Skeletal muscle cell (primary cell): Measurements from ENCODE around the gene POR.

Experiments
- DNase-seq: peaks from one replicate; pipeline ENCODE4 v3.0.0-alpha.2; 2010; ENCODE audit warnings: low read depth
- H3K4me3 ChIP-seq: 2 replicates; pipeline ENCODE4 v1.5.1; 2011; ENCODE audit warnings: low read depth, mild to moderate bottlenecking, control low read depth, low read length, moderate library complexity

POR gene

GRCh38 chr7:75985518-75986146 lies 70.7 kb downstream of the POR start:
- H3K4me3 ChIP-seq, result no peak overlapping the region
- no peak for DNase-seq

GRCh38 chr7:75986147-75986781 lies 71.3 kb downstream of the POR start:
- no peak overlapping the region for H3K4me3 ChIP-seq
- no peak for DNase-seq

- no peak overlapping the region for H3K4me3 ChIP-seq
- DNase-seq, result no peak
These were observed 72.3 kb downstream of the POR start for GRCh38 chr7:75987026-75987804.

GRCh38 chr7:75987805-75988567 lies 73.0 kb downstream of the POR start:
- no peak for DNase-seq
- H3K4me3 ChIP-seq, result no peak overlapping the region

GRCh38 chr7:75988568-75989499 lies 73.9 kb downstream of the POR start:
- no peak overlapping the region for H3K4me3 ChIP-seq
- DNase-seq, result no peak

- DNase-seq, result no peak
- no peak overlapping the region for H3K4me3 ChIP-seq
These were observed 74.8 kb downstream of the POR start for GRCh38 chr7:75989500-75990388.

- H3K4me3 ChIP-seq, result no peak overlapping the region
- DNase-seq, result no peak
These were observed 76.7 kb downstream of the POR start for GRCh38 chr7:75991531-75992082.

- no peak for DNase-seq
- no peak overlapping the region for H3K4me3 ChIP-seq
These were observed 77.3 kb downstream of the POR start for GRCh38 chr7:75992083-75992755.

GRCh38 chr7:75993689-75994387 lies 78.9 kb downstream of the POR start:
- peak overlapping the region; percentile 88 for H3K4me3 ChIP-seq
- DNase-seq, result no peak

- H3K4me3 ChIP-seq, result peak within 1 kb of the TSS; percentile 88
- DNase-seq, result peak; percentile 74
These were observed 79.6 kb downstream of the POR start, which contains the start of gene TMEM120A for GRCh38 chr7:75994388-75995051. Gene TMEM120A (minus strand): TSS chr7:75994595. CDS start chr7:75994570, 25 bp downstream.

- H3K4me3 ChIP-seq, result peak overlapping the region; percentile 88
- no peak for DNase-seq
These were observed 80.1 kb downstream of the POR start for GRCh38 chr7:75995052-75995471.

GRCh38 chr7:75995996-75996395 lies 81.0 kb downstream of the POR start:
- DNase-seq, result no peak
- H3K4me3 ChIP-seq, result no peak overlapping the region

GRCh38 chr7:75996476-75996875 lies 81.5 kb downstream of the POR start:
- no peak overlapping the region for H3K4me3 ChIP-seq
- no peak for DNase-seq

- DNase-seq, result no peak
- no peak overlapping the region for H3K4me3 ChIP-seq
These were observed 83.1 kb downstream of the POR start for GRCh38 chr7:75998038-75998437.

- H3K4me3 ChIP-seq, result no peak overlapping the region
- DNase-seq, result no peak
These were observed 85.6 kb downstream of the POR start for GRCh38 chr7:76000566-76000965.

- no peak for DNase-seq
- H3K4me3 ChIP-seq, result no peak overlapping the region
These were observed 87.2 kb downstream of the POR start for GRCh38 chr7:76002139-76002538.
